ENCODE data around the gene TSPO2. TPM values are rescaled to one million over a fixed set of nuclear protein-coding genes. Genes with fewer than 3 reads are reported as not detected.
A peak's percentile ranks its signal among the peaks of the same experiment; 100 is the strongest.

The TSPO2 gene
- total and polyA plus RNA-seq, 2 of the 13 experiments (the other 11 are each of a cell fraction or from before 2014, with no cell fraction given), result 0.55 TPM; not detected in 1

DNA sequence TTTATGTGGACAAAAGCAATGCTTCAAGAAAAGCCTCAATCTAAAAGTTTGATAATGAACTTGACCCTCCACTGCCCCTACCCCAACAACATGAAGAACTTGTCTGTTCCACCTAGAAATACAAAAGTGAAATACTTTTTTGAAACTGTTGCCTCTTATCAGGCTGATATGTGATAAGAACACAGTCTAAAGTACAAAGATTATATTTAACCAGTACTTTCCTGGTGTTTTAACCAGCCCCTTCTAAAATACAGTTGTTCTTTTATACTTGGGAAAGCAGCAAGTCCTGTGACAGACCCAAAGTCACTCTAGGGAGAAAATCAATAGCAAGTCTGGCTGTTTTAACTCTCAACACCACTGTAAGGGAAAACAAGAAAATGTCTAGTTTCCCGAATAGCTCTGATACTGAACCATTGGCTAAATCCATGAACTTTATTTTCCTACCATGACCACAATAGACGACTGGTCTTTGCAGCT, 23.3 kb downstream of the TSPO2 start (continued):
- TF ChIP-seq ZBTB21 (CRISPR knock-in tag; IDR thresholded peaks at IDR 0.05) (0 out of 2 replicates have a peak, but pooled peaks have one; percentile 21), SATB2 (CRISPR knock-in tag; IDR thresholded peaks at IDR 0.05) (no peak), ASH2L (IDR thresholded peaks at IDR 0.05; ENCODE audit: insufficient read length, low read depth, low read length) (peak; percentile 95), NFIB (CRISPR knock-in tag; IDR thresholded peaks at IDR 0.05; ENCODE audit: borderline replicate concordance) (no peak), ZNF816 (CRISPR knock-in tag; IDR thresholded peaks at IDR 0.05; ENCODE audit: borderline replicate concordance) (no peak), ZNF616 (CRISPR knock-in tag; IDR thresholded peaks at IDR 0.05; ENCODE audit: low read depth) (no peak), ZNF550 (CRISPR knock-in tag; IDR thresholded peaks at IDR 0.05; ENCODE audit: borderline replicate concordance) (no peak), SNRNP70 (IDR thresholded peaks at IDR 0.05; ENCODE audit: low read depth, low read length) (no peak), ZNF644 (CRISPR knock-in tag; IDR thresholded peaks at IDR 0.05; ENCODE audit: low read depth) (0 out of 2 replicates have a peak, but pooled peaks have one; percentile 28), HMG20A (CRISPR knock-in tag; IDR thresholded peaks at IDR 0.05; ENCODE audit: borderline replicate concordance) (peak; percentile 90), ZNF432 (CRISPR knock-in tag; IDR thresholded peaks at IDR 0.05; ENCODE audit: borderline replicate concordance) (no peak), ELF4 (CRISPR knock-in tag; IDR thresholded peaks at IDR 0.05; ENCODE audit: borderline replicate concordance) (peak; percentile 26; the same call in 1 of the 2 replicates), SPEN (CRISPR knock-in tag; IDR thresholded peaks at IDR 0.05; ENCODE audit: low read depth) (no peak), ZNF879 (CRISPR knock-in tag; IDR thresholded peaks at IDR 0.05) (no peak), ZNF256 (CRISPR knock-in tag; conservative IDR thresholded peaks at IDR 0.05) (no peak), ZNF20 (CRISPR knock-in tag; IDR thresholded peaks at IDR 0.05) (no peak), NAIF1 (CRISPR knock-in tag; IDR thresholded peaks at IDR 0.05; ENCODE audit: borderline replicate concordance) (no peak), ZBTB42 (CRISPR knock-in tag; IDR thresholded peaks at IDR 0.05) (no peak), ZNF446 (CRISPR knock-in tag; IDR thresholded peaks at IDR 0.05) (no peak), ZNF326 (CRISPR knock-in tag; IDR thresholded peaks at IDR 0.05; ENCODE audit: borderline replicate concordance) (no peak), SAP130 (CRISPR knock-in tag; IDR thresholded peaks at IDR 0.05; ENCODE audit: low read depth) (peak; percentile 73), YY1 (IDR thresholded peaks at IDR 0.05; ENCODE audit: insufficient read depth, insufficient replicate concordance, low read depth, low read length) (no peak), RBM39 (IDR thresholded peaks at IDR 0.05; ENCODE audit: low read depth, low read length, poor library complexity, severe bottlenecking) (no peak), HNRNPLL (IDR thresholded peaks at IDR 0.05; ENCODE audit: low read depth, low read length, poor library complexity, severe bottlenecking) (no peak), CBX5 (CRISPR knock-in tag; IDR thresholded peaks at IDR 0.05; ENCODE audit: borderline replicate concordance) (no peak), ESRRA (CRISPR knock-in tag; IDR thresholded peaks at IDR 0.05; ENCODE audit: low read depth) (no peak), ZNF652 (CRISPR knock-in tag; IDR thresholded peaks at IDR 0.05; ENCODE audit: borderline replicate concordance, low read depth) (peak; percentile 90), ZNF225 (CRISPR knock-in tag; IDR thresholded peaks at IDR 0.05) (no peak), NFE2L2 (IDR thresholded peaks at IDR 0.05; ENCODE audit: low read length) (no peak)
- TF ChIP-seq, protein P1, sequence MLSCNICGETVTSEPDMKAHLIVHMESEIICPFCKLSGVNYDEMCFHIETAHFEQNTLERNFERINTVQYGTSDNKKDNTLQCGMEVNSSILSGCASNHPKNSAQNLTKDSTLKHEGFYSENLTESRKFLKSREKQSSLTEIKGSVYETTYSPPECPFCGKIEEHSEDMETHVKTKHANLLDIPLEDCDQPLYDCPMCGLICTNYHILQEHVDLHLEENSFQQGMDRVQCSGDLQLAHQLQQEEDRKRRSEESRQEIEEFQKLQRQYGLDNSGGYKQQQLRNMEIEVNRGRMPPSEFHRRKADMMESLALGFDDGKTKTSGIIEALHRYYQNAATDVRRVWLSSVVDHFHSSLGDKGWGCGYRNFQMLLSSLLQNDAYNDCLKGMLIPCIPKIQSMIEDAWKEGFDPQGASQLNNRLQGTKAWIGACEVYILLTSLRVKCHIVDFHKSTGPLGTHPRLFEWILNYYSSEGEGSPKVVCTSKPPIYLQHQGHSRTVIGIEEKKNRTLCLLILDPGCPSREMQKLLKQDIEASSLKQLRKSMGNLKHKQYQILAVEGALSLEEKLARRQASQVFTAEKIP (CRISPR knock-in tag; IDR thresholded peaks at IDR 0.05; ENCODE audit: borderline replicate concordance), result no peak
- TF ChIP-seq, protein P2, sequence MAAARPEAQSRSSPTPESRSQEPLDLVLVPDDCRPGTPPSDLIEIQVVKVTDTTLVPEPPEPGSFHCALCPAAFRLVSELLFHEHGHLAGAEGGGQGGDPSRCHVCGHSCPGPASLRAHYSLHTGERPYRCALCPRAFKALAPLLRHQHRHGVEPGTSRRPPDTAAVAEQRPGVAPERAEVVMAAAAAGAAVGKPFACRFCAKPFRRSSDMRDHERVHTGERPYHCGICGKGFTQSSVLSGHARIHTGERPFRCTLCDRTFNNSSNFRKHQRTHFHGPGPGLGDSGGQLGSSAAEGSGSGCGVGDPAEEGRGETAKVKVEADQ (CRISPR knock-in tag; IDR thresholded peaks at IDR 0.05; ENCODE audit: borderline replicate concordance), result no peak

All from HepG2 (cell line).